GM06990 (cell line): ENCODE results near the gene SHLD1.

ENCODE experiments used
- DNase-seq: peaks from one replicate; pipeline ENCODE4 v3.0.0-alpha.2; 2011; ENCODE audit not compliant: insufficient read length; ENCODE audit errors: extremely low read depth
- H3K27me3 ChIP-seq: replicated peaks from 2 replicates; pipeline ENCODE4 v1.6.0; 2011; ENCODE audit warnings: low read length; ENCODE audit not compliant: control insufficient read depth, insufficient read depth
- H3K36me3 ChIP-seq: 2 replicates; pipeline ENCODE4 v1.5.1; 2011; ENCODE audit warnings: low read length; ENCODE audit not compliant: control insufficient read depth, insufficient read depth
- H3K4me3 ChIP-seq: replicated peaks from 2 replicates; pipeline ENCODE4 v1.5.1; 2011; ENCODE audit warnings: low read depth, mild to moderate bottlenecking, control low read depth, low read length
- CTCF ChIP-seq: IDR thresholded peaks from 2 replicates; pipeline ENCODE4 v1.5.1; 2011; ENCODE audit warnings: low read length, control low read depth, mild to moderate bottlenecking, inconsistent platforms; ENCODE audit not compliant: insufficient read depth, poor library complexity, severe bottlenecking

The SHLD1 gene

GRCh38 chr20:5829241-5829809 lies 79.1 kb downstream of the SHLD1 start:
- Histone ChIP-seq H3K4me3 (no peak overlapping the region), H3K36me3 (no peaks in the 10 kb centered on the region), H3K27me3 (no peaks in the 10 kb centered on the region)
- no peak for DNase-seq
- no peak for TF ChIP-seq CTCF

DNA sequence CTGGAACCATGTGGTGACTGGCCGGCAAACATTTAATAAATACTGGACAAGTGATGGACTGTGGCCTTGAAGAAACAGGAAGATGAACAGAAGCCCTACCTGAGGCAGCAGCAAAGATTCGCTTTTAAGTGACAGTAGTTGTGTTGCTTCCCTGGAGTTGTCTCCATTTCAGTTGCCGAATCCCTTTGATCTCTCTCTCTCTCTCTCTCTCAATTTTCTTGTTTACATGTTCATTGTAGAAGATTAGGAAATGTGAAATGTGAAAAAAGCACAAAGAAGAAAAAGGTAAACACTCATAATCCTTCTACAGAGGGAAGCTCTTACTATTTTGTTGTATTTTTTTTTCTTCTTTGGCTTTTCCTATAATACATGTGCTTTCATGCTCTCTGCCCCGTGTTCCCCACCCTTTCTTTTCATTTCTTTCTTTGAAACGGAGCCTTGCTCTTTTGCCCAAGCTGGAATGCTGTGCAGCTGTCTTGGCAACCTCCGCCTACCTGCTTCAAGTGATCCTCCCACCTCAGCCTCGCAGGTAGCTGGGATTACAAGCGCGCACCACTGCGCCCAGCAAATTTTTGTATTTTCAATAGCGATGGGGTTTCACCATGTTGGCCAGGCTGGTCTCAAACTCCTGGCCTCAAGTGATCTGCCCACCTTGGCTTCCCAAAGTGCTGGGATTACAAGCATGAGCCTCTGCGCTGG lies 81.5 kb downstream of the SHLD1 start:
- H3K4me3 ChIP-seq: no peak overlapping the region
- TF ChIP-seq CTCF: no peak
- no peaks in the 10 kb centered on the region for H3K36me3 ChIP-seq
- no peak for DNase-seq
- H3K27me3 ChIP-seq: no peaks in the 10 kb centered on the region

GRCh38 chr20:5833309-5833941 lies 83.2 kb downstream of the SHLD1 start:
- Histone ChIP-seq H3K27me3 (no peaks in the 10 kb centered on the region), H3K36me3 (no peaks in the 10 kb centered on the region), H3K4me3 (no peak overlapping the region)
- DNase-seq: no peak
- TF ChIP-seq CTCF: no peak

GRCh38 chr20:5834436-5835005 lies 84.3 kb downstream of the SHLD1 start:
- no peak for TF ChIP-seq CTCF
- Histone ChIP-seq H3K4me3 (no peak overlapping the region), H3K36me3 (no peaks in the 10 kb centered on the region)

DNA sequence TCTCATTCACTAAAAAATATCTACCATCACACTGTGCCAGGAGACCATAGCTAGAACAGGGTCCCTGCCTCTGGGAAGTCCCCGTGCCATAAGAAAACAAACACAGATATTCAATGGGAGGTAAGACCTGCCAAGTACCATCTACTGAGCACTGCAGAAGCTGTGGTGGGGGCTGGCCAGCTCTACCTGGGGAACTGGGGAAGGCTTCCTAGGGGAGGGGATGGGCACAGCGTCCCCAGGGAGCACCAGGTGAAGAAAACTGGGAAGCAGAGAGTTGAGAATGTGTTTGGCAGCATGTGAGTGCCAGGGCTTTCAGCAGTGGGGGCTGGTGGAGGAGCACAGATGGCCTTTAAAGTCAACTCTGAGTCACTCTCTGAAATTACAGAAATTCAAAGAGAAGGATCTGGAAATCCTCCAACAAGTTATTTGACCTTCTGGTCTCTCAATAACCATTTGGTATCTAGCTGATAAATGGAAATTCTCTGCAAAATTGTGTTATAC lies 85.2 kb downstream of the SHLD1 start:
- no peak for TF ChIP-seq CTCF
- no peak for DNase-seq
- Histone ChIP-seq H3K36me3 (no peaks in the 10 kb centered on the region), H3K4me3 (no peak overlapping the region), H3K27me3 (no peaks in the 10 kb centered on the region)

More at GRCh38 chr20:5834436-5835005, 84.3 kb downstream of the SHLD1 start:
- no peak for DNase-seq
- no peaks in the 10 kb centered on the region for H3K27me3 ChIP-seq
